CD4-positive, alpha-beta T cell treated with Interleukin-10 for 1 hour (primary cell): ENCODE data around the gene BUD31.
A peak's percentile ranks its signal among the peaks of the same experiment; 100 is the strongest.
"Not testable (repeated sequence)": the region's sequence is repeated elsewhere in the genome, so short reads cannot be mapped to it uniquely, and the experiment has no call there.

Source experiments
- DNase-seq: peaks from one replicate; pipeline ENCODE4 v3.0.0-alpha.2; 2020

BUD31 gene

DNA sequence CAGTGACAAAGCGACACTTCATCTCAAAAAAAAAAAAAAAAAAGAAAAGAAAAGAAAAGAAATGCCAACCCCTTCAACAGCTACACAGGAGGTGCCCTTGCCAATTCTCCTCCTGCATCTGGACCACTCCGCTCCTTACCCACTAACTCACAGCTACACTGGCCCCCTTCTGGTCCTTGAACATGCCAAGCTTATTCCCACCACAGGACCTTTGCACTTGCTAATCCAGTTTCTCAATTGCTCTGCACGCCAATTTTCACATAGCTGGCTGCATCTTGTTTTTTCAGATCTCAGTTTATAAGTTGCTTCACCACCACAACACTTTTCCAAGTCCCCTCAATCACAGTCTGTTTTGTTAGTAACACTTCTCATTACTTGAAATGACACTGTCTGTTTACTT, 5.9 kb upstream of the BUD31 start:
- DNase-seq, result no peak

DNA sequence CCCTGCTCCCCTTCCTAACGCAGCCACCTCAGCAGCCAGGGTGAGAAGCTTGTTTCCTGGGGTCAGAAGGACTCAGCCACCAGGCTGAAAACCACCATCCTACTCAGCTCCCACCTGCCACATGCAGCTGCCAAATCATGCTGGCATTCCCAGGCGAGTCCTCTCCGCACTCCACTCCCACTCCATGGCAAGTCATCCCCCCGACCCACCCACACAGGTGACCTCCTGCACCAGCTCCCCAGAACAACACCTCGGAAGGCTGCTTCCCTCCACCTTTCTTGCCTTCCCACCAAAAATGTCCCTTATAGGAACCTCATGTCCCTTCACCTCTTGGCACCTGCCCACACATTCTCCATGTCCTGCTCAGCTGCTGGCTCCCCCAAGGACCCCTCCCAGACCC, 5.0 kb upstream of the BUD31 start:
- DNase-seq, result no peak

DNA sequence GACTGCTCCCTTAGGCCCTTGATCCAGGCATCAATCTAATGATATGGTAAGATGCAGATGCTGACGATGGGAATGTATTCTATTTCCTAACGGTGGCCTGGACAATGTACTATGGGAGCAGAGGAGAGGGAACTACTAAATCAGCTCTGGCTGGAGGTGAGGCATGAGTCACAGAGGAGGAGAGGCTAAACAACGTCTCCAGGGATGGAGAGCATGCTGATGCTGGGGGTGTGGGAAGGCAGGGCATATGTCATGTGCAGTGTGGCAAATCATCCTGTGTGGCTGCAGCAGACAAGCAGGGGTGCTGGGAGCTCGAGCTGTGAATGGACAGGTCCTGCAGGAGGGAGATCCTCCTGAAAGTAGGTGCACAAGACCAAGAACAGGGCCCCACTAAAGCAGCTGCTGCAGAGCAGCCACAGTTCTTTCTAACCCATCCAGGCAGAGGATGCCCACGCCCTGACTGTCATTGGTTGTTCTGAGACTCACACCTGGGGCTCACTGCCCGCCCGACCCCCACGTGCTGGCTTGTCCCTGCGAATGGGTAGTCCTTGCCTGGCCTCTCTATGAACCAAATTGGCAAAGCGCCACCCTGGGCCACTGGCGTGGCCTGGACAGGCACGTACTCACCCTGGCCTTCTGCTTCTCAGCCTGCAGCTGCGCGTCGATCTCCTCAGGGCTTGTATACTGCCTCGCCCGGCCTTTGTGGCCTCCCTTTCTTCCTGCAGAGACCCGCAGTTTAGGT, 4.4 kb upstream of the BUD31 start:
- no peak for DNase-seq

DNA sequence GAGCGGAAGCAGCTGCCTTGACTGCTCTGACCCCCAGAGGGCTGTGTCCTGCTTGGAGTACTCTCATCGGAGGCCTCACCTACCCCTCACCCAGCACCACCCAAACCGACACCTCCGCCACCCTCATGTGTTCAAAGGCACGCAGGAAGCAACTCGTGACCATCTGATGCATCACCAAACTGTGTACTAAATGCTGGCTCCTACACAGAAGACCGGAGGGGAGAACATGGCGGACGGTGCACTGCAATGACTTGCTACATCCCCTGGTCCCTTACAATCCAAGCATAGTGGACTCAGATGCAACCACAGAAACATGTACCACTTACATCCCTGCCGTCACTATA, 3.8 kb upstream of the BUD31 start:
- DNase-seq, result no peak

DNA sequence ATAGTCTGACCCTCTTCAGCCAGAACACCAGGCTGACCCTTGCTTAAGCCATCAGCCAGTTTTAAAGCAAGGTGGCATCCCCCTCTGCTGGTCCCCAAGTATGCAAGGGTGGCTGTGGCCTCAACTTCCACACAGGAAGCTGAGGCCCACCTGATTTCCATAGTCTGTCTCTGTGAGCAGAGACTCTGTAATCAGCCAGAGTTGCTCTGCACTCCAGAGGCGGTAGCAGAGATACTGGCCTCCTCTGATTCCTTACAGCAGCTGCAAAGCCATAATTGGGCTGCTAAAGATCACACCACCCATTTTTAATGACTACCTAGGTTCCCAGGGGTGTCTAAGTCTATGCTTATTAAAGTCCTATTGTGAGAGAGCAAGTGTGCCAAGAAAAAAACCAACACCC, 2.2 kb upstream of the BUD31 start:
- no peak for DNase-seq

DNA sequence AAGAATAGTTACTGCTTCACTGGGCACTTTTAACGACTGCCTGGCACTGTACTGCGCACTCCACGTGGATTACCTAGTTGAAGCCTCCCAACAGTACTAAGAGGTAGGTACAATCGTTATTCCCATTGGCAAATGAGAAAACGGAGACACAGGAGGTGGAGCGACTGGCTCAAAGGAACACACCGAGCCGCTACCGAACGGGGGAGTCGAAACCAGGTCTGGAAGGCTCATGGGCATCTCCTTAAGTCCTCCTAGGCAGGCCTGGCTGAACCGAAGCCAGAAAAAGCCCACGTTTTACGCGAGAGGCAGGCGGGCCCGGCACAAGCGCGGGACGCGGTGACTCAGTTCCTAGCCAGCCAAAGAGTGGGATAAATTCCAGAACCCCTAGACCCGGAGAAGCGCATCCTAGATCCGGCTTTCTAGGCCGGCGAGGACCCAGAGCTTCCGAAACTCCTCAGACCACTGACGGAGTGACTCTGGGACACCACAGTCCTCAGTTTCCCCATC, 844 bp upstream of the BUD31 start:
- peak; percentile 34 for DNase-seq

DNA sequence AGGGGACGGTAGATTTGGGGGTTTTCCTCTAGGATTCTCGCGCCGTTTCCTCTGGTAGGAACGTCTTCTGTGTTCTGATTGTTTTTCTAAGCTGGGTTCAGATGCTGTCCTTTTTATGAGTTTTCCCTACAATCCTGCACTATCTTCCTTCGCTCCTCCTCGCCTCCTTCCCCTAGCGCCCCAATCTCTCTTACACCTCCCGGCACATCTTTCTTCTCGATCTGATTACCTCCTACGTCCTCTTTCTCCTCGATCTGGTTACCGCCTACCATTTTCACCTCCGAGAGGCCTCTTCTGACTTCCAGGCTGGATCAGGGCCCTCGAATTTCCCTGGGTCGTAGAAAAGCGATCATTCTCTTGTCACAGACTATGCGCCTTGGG, 413 bp downstream of the BUD31 start:
- peak; percentile 29 for DNase-seq

DNA sequence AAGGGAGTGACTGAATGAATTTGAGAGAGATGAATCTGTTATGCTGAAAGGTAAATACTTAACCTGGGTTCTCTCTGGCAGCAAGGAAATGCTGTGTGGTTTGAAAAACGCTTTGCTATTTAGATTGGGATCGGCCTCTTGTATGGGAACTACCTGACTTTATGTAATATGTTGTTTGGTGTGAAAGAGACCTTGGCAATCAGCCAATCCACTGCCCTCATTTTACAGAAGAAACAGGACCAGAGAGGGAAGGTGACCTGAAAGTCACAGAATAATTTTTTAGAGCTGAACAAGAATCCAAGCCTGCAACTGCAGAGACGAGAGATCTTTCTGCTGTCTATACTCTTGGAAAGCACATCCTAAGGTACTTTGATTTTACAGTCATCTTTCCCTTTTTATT, 1.0 kb downstream of the BUD31 start:
- DNase-seq, result peak; percentile 39

DNA sequence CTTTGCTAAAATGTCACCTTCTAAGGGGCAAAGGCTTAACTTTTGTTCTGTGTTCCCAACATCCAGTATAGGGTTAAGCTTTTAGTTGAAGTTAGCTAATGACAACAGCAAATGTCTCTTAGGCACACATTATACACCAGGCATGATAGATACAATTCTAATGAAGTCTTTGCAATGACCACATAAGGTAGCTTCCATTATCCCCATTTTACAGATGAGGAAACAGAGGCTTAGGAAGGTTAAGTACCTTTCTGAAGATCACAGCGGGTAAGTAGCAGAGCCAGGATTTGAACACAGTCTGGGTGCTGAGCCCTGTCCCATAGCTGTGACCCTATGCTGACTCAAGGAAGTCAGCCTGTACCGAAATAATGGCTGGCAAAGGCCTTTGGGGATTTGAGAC, 1.9 kb downstream of the BUD31 start:
- no peak for DNase-seq

DNA sequence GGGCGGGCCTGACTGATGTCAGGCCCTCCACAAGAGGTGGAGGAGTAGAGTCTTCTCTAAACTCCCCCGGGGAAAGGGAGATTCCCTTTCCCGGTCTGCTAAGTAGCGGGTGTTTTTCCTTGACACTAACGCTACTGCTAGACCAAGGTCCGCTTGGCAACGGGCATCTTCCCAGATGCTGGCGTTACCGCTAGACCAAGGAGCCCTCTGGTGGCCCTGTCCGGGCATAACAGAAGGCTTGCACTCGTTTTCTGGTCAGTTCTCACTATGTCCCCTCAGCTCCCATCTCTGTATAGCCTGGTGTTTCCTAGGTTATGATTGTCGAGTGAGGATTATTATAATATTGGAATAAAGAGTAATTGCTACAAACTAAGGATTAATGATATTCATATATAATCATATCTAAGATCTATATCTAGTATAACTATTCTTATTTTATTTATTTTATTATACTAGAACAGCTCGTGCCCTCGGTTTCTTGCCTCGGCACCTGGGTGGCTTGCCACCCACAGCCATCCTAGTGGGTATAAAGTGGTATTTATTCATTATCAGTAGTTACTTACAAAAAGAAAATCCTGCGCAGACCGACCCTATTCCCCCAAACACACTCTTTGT, 6.9 kb downstream of the BUD31 start:
- peak; percentile 42 for DNase-seq

DNA sequence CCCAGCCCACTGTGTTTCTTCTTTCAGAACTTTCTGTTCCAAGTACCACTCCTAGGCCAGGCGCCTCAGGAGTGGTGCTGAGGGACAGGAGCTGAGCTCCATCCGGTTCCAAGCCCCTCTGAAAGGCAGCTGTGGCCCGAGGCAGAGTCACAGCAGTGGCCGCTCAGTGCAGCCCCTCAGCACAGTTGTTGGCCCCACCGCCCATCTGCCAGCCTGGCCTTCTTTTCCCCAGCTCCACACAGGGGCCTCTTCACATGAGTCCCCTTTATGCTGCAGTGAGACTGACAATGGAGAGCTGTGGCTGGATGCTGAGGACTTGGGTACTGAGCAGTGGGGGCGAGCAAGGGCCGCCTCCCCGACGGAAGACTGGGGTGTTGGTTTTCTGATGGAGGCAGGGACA, 9.5 kb downstream of the BUD31 start:
- DNase-seq, result no peak

DNA sequence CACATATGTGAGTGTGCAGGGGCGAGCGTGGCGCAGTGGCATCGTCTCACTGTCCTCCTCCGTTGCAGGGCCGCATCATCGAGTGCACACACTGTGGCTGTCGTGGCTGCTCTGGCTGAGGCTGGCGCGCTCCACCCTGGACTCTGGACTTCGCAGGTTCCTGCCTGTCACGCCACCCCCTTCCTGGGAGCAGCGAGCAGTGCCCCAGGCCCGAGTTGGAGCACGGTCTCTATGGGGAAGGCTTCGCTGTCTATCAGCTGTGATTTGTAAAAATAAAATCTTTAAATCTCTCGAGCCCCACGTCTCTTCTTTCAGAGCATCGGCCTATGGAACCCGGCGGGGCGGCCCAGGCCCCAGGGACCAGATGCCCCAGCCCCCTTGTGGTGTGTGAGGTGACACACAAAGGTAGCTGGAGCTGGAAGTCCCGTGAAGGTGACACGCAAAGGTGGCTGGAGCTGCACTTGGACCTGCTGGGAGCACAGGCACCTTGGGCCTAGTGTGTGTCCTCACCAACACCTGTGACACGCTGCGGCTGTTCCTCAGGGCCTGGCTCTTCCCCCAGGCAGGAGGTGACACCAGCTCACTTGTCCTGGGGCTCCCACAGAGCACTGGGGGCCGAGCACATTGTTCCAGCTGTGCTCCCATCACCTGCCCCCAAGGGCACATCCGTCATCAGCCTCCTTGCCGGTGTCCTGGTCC, 10.7 kb downstream of the BUD31 start:
- DNase-seq, result no peak

DNA sequence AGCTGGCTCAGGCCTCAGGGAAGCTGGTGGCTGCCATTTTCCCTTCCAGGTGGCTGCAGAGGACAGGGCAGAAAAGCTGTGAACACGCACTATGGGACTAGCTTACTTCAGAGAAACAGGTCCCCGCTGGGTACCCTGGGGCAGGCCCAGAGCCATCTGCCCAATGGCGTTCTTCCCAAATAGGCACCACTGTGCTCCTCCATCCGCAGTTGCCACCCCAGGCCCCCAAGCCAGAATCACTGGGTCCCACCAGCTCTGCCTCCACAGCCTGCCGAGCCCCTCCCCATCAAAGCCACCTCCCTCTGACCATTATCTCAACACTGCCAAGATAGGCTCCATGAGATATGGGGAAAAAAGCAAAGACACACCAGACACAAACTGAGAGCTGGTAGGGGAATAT, 11.4 kb downstream of the BUD31 start:
- DNase-seq, result no peak

DNA sequence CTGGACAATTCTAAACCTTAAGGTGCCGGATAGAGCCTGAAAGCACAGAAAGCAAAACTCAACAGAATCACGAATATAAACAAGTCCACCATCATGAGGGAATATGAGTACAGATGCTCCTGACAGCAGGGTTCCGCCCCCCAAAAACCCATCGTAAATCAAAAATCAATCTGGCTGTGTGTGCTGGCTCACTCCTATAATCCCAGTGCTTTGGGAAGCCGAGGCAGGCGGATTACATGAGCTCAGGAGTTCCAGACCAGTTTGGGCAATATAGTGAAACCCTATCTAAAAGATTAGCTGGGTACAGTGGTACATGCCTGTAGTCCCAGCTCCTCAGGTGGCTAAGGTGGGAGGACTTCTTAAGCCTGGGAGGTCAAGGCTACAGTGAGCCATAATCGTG, 12.2 kb downstream of the BUD31 start:
- no peak for DNase-seq

DNA sequence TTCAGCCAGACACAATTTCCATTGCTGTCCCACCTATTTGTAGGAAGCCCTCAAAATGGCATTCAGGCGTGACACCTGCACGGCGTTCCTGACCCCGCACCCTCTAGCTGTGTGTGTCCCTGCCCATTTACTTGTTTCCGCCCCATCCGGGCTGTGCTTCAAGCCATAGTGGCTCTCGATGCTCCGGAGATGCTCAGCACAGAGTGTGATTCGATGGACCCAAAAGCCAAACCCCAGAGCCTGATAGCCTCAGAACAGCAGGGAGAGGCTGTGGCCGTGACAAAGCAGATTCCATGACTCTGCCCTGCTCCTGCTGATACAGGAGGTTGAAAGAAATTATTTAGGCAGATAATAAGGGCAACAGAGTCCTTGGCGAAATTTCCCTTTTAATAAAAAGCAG, 13.4 kb downstream of the BUD31 start:
- no peak for DNase-seq

DNA sequence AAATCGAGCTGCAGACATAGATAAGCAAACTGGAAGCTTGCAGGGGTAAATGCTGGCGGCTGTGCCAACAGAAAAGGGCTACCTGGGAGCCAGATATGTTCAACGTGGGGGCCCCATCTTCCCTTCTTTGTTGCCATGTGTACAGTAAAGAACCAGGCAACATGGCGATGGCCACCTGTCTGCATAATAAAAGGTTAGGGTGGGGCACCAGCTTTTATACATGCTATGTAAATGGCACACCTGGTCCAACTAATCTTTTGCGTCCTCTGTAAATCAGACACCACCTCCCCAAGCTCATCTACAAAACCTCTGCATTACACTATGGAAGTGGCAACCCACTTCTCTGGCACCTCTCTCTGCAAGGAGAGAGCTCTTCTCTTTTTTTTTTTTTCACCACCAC, 13.9 kb downstream of the BUD31 start:
- DNase-seq, result no peak

DNA sequence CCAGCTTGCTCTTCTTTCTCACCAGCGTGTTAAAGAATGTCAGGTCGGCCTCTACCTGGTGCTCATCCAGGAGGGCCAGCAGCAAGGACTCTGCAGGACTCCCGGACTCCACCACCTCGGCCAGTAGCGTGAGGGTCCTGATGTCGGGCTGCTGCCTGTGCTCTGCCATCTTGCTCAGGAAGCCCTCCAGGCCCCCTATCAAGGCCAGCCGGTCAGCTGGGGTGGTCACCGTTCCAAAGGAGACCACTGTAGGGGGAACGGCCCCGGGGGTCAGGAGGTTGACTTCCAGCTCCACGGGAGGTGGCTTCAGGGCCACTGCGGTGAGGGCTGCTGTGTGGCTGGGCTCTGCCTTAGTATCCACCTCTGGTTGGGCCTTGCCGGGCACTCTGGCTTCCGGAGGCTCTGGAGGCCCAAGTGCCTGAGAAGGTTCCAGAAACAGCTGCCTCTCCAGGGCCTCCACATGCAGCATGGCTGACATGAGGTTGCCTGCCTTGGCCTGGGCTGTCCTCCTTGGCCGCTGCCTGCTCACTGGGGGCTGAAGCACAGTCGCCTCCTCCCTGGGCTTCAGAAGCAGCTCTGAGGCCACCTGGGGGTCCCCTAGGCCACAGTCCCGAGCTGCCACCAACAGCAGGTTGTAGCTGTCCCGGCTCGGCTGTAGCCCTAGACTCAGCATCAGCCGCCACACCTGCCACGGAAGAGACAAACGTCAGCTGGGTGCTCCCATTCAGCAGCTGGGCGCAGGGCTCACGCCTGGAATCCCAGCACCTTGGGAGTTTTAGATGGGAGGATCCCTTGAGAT, 16.4 kb downstream of the BUD31 start:
- DNase-seq, result no peak

DNA sequence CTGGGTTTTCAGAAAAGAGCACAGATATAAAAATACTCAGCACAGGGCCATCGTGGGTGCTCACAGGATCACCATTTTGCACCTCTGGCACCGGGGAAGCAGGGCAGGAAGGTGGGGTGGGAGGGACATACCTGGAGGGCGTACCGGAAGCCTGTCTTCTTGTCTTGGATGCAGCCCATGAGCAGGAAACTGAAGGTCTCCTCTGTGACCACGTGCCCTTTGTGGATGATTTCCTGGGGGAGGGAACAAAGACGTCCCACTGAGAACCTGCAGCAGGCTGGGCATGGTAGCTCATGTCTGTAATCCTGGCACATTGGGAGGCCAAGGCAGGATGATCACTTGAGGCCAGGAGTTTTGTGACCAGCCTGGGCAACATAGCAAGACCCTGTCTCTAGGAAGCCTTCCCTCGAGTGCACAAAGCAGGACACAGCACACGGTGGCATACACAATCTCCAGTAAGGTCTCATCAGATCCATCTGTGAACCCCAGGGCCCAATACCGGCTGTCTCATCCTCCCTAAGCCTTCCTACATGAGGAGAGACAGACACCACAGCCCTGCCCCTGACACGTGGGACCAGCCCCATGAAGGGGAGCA, 20.3 kb downstream of the BUD31 start:
- DNase-seq, result peak; percentile 29

DNA sequence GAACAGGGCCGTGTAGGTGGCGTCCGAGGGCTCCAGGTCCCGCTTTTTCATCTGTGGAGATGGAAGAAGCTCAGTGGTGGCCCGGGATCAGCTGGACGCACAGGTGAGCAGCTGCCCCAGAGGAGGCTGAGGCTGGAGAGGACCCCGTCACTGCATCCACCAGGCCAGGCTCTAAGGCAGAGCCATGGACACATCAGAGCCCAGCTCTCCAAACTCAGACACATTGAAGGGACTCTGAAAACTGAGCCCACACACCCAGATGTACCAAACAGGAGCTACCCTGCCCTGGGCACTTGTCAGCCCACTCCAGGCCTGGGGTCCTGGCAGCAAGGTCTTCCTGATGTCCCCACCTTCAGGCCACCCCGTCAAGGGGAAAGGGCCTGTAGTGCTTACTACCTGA, 21.0 kb downstream of the BUD31 start:
- DNase-seq, result no peak

DNA sequence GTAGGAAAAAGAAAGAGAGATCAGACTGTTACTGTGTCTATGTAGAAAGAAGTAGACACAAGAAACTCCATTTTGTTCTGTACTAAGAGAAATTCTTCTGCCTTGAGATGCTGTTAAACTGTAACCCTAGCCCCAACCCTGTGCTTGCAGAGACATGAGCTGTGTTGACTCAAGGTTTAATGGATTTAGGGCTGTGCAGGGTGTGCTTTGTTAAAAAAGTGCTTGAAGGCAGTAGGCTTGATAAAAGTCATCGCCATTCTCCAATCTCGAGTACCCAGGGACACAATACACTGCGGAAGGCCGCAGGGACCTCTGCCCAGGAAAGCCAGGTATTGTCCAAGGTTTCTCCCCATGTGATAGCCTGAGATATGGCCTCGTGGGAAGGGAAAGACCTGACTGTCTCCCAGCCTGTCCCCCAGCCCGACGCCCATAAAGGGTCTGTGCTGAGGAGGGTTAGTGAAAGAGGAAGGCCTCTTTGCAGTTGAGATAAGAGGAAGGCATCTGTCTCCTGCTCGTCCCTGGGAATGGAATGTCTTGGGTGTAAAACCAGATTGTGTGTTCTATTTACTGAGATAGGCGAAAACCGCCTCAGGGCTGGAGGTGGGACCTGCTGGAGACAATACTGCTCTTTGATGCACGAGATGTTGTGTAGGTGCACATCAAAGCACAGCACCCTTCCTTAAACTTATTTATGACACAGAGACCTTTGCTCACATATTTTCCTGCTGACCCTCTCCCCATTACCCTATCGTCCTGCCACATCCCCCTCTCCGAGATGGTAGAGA, 23.2 kb downstream of the BUD31 start:
- DNase-seq, result not testable (repeated sequence)

DNA sequence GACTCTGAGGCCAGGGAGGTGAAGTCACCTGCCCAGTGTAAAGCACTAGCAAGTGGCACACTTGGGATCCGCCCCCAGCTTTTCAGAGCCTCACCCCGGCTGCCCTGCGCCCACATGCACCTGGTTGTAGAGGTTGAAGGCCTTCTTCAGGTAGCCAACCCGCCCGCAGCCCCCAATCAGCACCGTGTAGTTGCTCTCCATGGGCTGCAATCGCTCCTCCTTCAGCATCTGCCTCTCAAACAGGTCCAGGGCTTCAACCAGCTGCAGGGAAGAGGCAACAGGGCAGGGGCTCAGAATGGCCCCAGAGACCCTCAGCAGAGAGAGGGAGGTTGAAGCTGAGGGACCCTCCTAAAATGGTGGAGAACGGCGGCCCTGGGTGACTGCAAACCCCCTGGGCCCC, 24.4 kb downstream of the BUD31 start:
- no peak for DNase-seq

DNA sequence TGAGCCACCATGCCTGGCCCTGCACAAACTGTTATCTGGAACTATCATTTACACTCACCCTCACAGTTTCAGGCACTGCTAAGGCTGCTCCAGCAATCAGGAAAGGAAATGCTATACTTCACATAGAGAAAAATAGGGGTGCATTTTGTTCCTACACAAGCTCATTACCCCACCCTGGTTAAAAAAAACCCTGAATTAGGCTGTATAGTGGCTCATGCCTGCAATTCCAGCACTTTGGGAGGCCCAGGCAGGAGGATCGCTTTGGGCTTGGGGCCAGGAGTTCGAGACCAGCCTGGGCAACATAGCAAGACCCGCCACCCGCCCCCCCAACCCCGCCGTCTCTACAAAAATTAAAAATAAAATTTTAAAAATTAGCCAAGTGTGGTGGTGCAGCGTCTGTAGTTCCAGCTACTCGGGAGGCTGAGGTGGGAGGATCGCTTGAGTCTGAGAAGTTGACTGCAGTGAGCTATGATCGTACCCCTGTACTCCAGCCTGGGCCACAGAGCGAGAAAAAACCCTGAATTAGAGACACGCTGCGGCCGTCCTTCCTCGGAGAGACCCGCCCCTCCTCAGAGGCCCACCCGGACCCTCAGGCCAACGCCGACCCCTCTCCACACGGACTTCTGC, 29.3 kb downstream of the BUD31 start:
- DNase-seq, result no peak
